ENCODE measurements around the gene A3GALT2.
"Not testable (repeated sequence)": the region's sequence is repeated elsewhere in the genome, so short reads cannot be mapped to it uniquely, and the experiment has no call there.

GRCh38 chr1:33290615-33291014 lies 30.3 kb downstream of the A3GALT2 start:
- not testable (repeated sequence) for TF ChIP-seq CTCF (IDR thresholded peaks at IDR 0.05; ENCODE audit: low read depth, low read length, poor library complexity, severe bottlenecking); EZH2phosphoT487 (IDR thresholded peaks at IDR 0.05; ENCODE audit: borderline replicate concordance, low read length)
